HEK293 (cell line): Measurements from ENCODE around the gene NRL.

Source experiments
- CTCF ChIA-PET: fragments of 350-600 bp; formaldehyde crosslinking; extraction: SDS; loops from one replicate; lab custom pipeline; 2021; ENCODE audit warnings: antibody characterized with exemption; lab: Yijun Ruan, JAX
- POLR2A ChIA-PET: fragments of 300-600 bp; formaldehyde crosslinking; extraction: SDS; loops from one replicate; lab custom pipeline; 2020; ENCODE audit warnings: antibody characterized with exemption, inconsistent platforms; lab: Yijun Ruan, JAX
- H3K27ac ChIP-seq: fragments of 200-500 bp; sonication (Bioruptor generic); 2 replicates; pipeline ENCODE4 v1.5.1; 2014; ENCODE audit warnings: low read depth, low read length, control low read depth, inconsistent platforms; ENCODE audit errors: extremely low read depth
- H3K36me3 ChIP-seq, 2 experiments: fragments of 200-500 bp in 1 of 2; sonication (Bioruptor generic) in 1 of 2; 1 replicate in 1 of 2; 2 replicates in 1 of 2; pipeline ENCODE4 v1.5.1; 2014 to 2017; ENCODE audit warnings: inconsistent platforms in 2 of 2, low read length in 2 of 2; ENCODE audit not compliant: control insufficient read depth in 2 of 2, insufficient read depth in 1 of 2
- H3K4me1 ChIP-seq: fragments of 200-500 bp; sonication (Bioruptor generic); 2 replicates; pipeline ENCODE4 v1.5.1; 2014; ENCODE audit warnings: mild to moderate bottlenecking, low read length, inconsistent platforms; ENCODE audit not compliant: control insufficient read depth, insufficient read depth
- H3K4me3 ChIP-seq: 2 replicates; pipeline ENCODE4 v1.5.1; 2011; ENCODE audit warnings: low read depth, mild to moderate bottlenecking, control low read depth, low read length, moderate library complexity
- H3K9me3 ChIP-seq: fragments of 200-500 bp; sonication (Bioruptor generic); 2 replicates; pipeline ENCODE4 v1.5.1; 2014; ENCODE audit warnings: low read depth, low read length, inconsistent platforms; ENCODE audit not compliant: control insufficient read depth, insufficient read depth
- FEZF1 ChIP-seq: fragments of 450-650 bp; formaldehyde crosslinking; IDR thresholded peaks from 2 replicates; pipeline ENCODE4 v1.5.1; 2016; ENCODE audit warnings: missing biosample characterization, missing genetic modification characterization
- MYNN ChIP-seq: fragments of 450-650 bp; formaldehyde crosslinking; IDR thresholded peaks from 2 replicates; pipeline ENCODE4 v1.5.1; 2016; ENCODE audit warnings: missing biosample characterization, missing genetic modification characterization, borderline replicate concordance
- PRDM1 ChIP-seq: fragments of 450-650 bp; formaldehyde crosslinking; IDR thresholded peaks from 2 replicates; pipeline ENCODE4; 2016; ENCODE audit warnings: missing biosample characterization, missing genetic modification characterization
- SETDB1 ChIP-seq: IDR thresholded peaks from one replicate; pipeline ENCODE4 v1.6.1; 2017; ENCODE audit warnings: mild to moderate bottlenecking, low read length, moderate library complexity, mixed read lengths; ENCODE audit not compliant: insufficient read length
- ZBTB17 ChIP-seq: fragments of 450-650 bp; formaldehyde crosslinking; IDR thresholded peaks from 2 replicates; pipeline ENCODE4 v1.5.1; 2016; ENCODE audit warnings: missing biosample characterization, missing genetic modification characterization
- ZNF138 ChIP-seq: fragments of 450-650 bp; formaldehyde crosslinking; IDR thresholded peaks from 2 replicates; pipeline ENCODE4 v1.5.1; 2016; ENCODE audit warnings: missing biosample characterization, missing genetic modification characterization, borderline replicate concordance
- ZNF211 ChIP-seq: fragments of 450-650 bp; formaldehyde crosslinking; IDR thresholded peaks from 2 replicates; pipeline ENCODE4 v1.5.1; 2016; ENCODE audit warnings: low read depth, missing biosample characterization, missing genetic modification characterization
- ZNF274 ChIP-seq, 2 experiments: fragments of 200-500 bp in 1 of 2; fragments of 450-650 bp in 1 of 2; sonication (Bioruptor generic) in 1 of 2; formaldehyde crosslinking in 1 of 2; IDR thresholded peaks; 2 replicates each; pipeline versions ENCODE4 v1.5.1 to v1.6.1; 2014 to 2016; ENCODE audit warnings: borderline replicate concordance in 1 of 2, inconsistent platforms in 1 of 2, low read length in 1 of 2, missing biosample characterization in 1 of 2, missing genetic modification characterization in 1 of 2
- ZNF324 ChIP-seq: fragments of 450-650 bp; formaldehyde crosslinking; IDR thresholded peaks from 2 replicates; pipeline ENCODE4 v1.5.1; 2016; ENCODE audit warnings: missing biosample characterization, missing genetic modification characterization
- ZNF350 ChIP-seq: fragments of 450-650 bp; formaldehyde crosslinking; IDR thresholded peaks from 2 replicates; pipeline ENCODE4 v1.5.0; 2017; ENCODE audit warnings: missing biosample characterization, mild to moderate bottlenecking, missing genetic modification characterization
- ZNF548 ChIP-seq: fragments of 450-650 bp; formaldehyde crosslinking; IDR thresholded peaks from 2 replicates; pipeline ENCODE4 v1.5.1; 2016; ENCODE audit warnings: missing biosample characterization, missing genetic modification characterization
- ZNF624 ChIP-seq: fragments of 450-650 bp; formaldehyde crosslinking; IDR thresholded peaks from 2 replicates; pipeline ENCODE4 v1.5.1; 2017; ENCODE audit warnings: missing biosample characterization, missing genetic modification characterization
- ZNF626 ChIP-seq: fragments of 450-650 bp; sonication (Bioruptor Pico); formaldehyde crosslinking; IDR thresholded peaks from 2 replicates; pipeline ENCODE4 v1.5.1; 2018; ENCODE audit warnings: missing biosample characterization, missing genetic modification characterization, inconsistent platforms
- ZNF629 ChIP-seq: fragments of 450-650 bp; formaldehyde crosslinking; IDR thresholded peaks from 2 replicates; pipeline ENCODE4 v1.5.1; 2017; ENCODE audit warnings: missing biosample characterization, missing genetic modification characterization
- ZNF654 ChIP-seq: fragments of 450-650 bp; formaldehyde crosslinking; IDR thresholded peaks from 2 replicates; pipeline ENCODE4 v1.5.1; 2016; ENCODE audit warnings: low read depth, missing biosample characterization, missing genetic modification characterization
- ZNF660 ChIP-seq: fragments of 450-650 bp; IDR thresholded peaks from 2 replicates; pipeline ENCODE4 v1.5.1; 2018; ENCODE audit warnings: missing biosample characterization, mild to moderate bottlenecking, missing genetic modification characterization
- ZNF701 ChIP-seq: fragments of 450-650 bp; formaldehyde crosslinking; IDR thresholded peaks from 2 replicates; pipeline ENCODE4 v1.5.1; 2016; ENCODE audit warnings: missing biosample characterization, missing genetic modification characterization
- ZNF747 ChIP-seq: fragments of 450-650 bp; formaldehyde crosslinking; IDR thresholded peaks from 2 replicates; pipeline ENCODE4 v1.5.1; 2016; ENCODE audit warnings: missing biosample characterization, missing genetic modification characterization
- ZNF777 ChIP-seq: fragments of 450-650 bp; formaldehyde crosslinking; IDR thresholded peaks from 2 replicates; pipeline ENCODE4 v1.5.1; 2017; ENCODE audit warnings: missing biosample characterization, missing genetic modification characterization, borderline replicate concordance
- ZSCAN30 ChIP-seq: fragments of 450-650 bp; IDR thresholded peaks from 2 replicates; pipeline ENCODE4 v1.5.1; 2018; ENCODE audit warnings: missing biosample characterization, mild to moderate bottlenecking, missing genetic modification characterization, moderate library complexity
- TF ChIP-seq, protein P1 (sequence below): fragments of 450-650 bp; formaldehyde crosslinking; IDR thresholded peaks from 2 replicates; pipeline ENCODE4 v1.5.0; 2017; ENCODE audit warnings: missing biosample characterization, missing genetic modification characterization, borderline replicate concordance
- TF ChIP-seq, protein P2 (sequence below): fragments of 450-650 bp; formaldehyde crosslinking; IDR thresholded peaks from 2 replicates; pipeline ENCODE4 v1.5.1; 2016; ENCODE audit warnings: missing biosample characterization, missing genetic modification characterization, borderline replicate concordance
- TF ChIP-seq, protein P3 (sequence below): fragments of 450-650 bp; formaldehyde crosslinking; conservative IDR thresholded peaks from 2 replicates; pipeline ENCODE4 v1.5.1; 2016; ENCODE audit warnings: low read depth, missing biosample characterization, missing genetic modification characterization

NRL gene

DNA sequence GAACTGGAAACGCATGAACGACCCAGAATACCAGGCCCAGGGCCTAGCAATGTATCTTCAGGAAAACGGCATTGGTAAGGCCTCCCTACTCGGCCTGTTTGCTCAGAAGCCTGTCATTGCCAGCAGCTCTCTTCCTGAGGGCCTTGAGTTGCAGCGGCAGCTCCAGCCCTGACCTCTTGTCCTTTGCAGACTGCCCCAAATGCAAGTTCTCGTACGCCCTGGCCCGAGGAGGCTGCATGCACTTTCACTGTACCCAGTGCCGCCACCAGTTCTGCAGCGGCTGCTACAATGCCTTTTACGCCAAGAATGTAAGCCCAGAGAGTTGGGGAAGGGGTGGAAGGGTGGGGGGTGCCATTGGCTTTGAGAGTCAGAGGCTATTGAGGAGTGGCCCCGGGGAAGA lies 42.6 kb upstream of the NRL start (continued):
- TF ChIP-seq SETDB1, result no peak
- TF ChIP-seq ZNF654 (tag by site-specific recombination), result no peak
- TF ChIP-seq ZSCAN30, result no peak
- TF ChIP-seq, all 188 proteins: peak for 0

DNA sequence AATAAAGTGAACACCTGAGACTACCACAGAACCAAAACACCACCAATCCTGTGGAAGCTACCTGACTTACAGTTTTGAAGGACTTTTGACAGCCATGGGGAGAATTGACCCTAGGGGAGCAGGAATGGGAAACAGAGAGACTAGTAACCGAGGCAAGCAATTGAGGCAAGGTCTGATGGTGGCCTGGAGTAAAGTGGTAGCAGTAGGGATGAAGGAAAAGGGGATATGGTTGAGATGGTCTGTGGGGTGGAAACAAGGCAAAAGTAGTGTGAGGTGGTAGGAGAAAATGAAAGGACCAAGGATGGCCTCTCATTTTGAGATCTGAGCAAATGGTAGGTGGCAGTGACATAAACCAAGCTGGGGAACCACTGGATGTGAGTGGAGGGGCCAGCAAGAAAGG lies 42.1 kb upstream of the NRL start:
- Histone ChIP-seq H3K4me1 (peaks cover 5% of the 10 kb centered on the region), H3K4me3 (no peak overlapping the region), H3K27ac (no peak overlapping the region), H3K9me3 (no peaks in the 10 kb centered on the region), H3K36me3 (peaks cover 50 to 70% of the 10 kb centered on the region in 2 experiments)
- ChIA-PET POLR2A (interaction anchor here (1.7 to 2.9 kb wide), 2 partner anchors 11 to 43 kb away, joined by 4 to 8 read pairs; partner anchors contain the start of genes DCAF11, NRL and PSME2), CTCF (no interaction called here)
- TF ChIP-seq ZBTB17 (no peak), ZNF211 (tag by site-specific recombination) (no peak), ZNF624 (tag by site-specific recombination) (no peak), ZNF660 (tag by site-specific recombination) (no peak), ZNF747 (tag by site-specific recombination) (no peak), ZNF626 (tag by site-specific recombination) (no peak), ZNF324 (tag by site-specific recombination) (no peak), MYNN (tag by site-specific recombination) (no peak)
- TF ChIP-seq, protein P1, sequence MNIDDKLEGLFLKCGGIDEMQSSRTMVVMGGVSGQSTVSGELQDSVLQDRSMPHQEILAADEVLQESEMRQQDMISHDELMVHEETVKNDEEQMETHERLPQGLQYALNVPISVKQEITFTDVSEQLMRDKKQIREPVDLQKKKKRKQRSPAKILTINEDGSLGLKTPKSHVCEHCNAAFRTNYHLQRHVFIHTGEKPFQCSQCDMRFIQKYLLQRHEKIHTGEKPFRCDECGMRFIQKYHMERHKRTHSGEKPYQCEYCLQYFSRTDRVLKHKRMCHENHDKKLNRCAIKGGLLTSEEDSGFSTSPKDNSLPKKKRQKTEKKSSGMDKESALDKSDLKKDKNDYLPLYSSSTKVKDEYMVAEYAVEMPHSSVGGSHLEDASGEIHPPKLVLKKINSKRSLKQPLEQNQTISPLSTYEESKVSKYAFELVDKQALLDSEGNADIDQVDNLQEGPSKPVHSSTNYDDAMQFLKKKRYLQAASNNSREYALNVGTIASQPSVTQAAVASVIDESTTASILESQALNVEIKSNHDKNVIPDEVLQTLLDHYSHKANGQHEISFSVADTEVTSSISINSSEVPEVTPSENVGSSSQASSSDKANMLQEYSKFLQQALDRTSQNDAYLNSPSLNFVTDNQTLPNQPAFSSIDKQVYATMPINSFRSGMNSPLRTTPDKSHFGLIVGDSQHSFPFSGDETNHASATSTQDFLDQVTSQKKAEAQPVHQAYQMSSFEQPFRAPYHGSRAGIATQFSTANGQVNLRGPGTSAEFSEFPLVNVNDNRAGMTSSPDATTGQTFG, result no peak

DNA sequence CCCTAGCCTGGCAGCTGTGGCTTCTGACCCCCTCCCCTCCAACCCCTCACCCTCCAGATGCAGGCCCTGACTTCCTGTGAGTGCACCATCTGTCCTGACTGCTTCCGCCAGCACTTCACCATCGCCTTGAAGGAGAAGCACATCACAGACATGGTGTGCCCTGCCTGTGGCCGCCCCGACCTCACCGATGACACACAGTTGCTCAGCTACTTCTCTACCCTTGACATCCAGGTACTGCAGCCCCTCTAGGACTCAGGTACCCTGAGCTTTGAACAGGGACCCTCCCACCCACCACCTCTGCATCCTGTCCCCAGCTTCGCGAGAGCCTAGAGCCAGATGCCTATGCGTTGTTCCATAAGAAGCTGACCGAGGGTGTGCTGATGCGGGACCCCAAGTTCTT lies 40.4 kb upstream of the NRL start:
- Histone ChIP-seq H3K27ac (no peak overlapping the region), H3K9me3 (no peaks in the 10 kb centered on the region), H3K36me3 (peaks cover 50 to 80% of the 10 kb centered on the region in 2 experiments), H3K4me1 (no peaks in the 10 kb centered on the region), H3K4me3 (no peak overlapping the region)
- TF ChIP-seq ZNF274 (IDR thresholded peaks at IDR 0.05; ENCODE audit: low read length) (no peak), ZNF274 (tag by site-specific recombination; IDR thresholded peaks at IDR 0.05; ENCODE audit: borderline replicate concordance) (no peak), ZNF350 (no peak), FEZF1 (tag by site-specific recombination) (no peak), ZNF701 (tag by site-specific recombination) (no peak), ZNF629 (tag by site-specific recombination) (no peak), ZNF138 (tag by site-specific recombination) (no peak), PRDM1 (tag by site-specific recombination) (no peak), ZNF548 (no peak), ZNF777 (tag by site-specific recombination) (no peak)
- TF ChIP-seq, protein P2, sequence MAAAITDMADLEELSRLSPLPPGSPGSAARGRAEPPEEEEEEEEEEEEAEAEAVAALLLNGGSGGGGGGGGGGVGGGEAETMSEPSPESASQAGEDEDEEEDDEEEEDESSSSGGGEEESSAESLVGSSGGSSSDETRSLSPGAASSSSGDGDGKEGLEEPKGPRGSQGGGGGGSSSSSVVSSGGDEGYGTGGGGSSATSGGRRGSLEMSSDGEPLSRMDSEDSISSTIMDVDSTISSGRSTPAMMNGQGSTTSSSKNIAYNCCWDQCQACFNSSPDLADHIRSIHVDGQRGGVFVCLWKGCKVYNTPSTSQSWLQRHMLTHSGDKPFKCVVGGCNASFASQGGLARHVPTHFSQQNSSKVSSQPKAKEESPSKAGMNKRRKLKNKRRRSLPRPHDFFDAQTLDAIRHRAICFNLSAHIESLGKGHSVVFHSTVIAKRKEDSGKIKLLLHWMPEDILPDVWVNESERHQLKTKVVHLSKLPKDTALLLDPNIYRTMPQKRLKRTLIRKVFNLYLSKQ (tag by site-specific recombination), result no peak
- TF ChIP-seq, protein P3, sequence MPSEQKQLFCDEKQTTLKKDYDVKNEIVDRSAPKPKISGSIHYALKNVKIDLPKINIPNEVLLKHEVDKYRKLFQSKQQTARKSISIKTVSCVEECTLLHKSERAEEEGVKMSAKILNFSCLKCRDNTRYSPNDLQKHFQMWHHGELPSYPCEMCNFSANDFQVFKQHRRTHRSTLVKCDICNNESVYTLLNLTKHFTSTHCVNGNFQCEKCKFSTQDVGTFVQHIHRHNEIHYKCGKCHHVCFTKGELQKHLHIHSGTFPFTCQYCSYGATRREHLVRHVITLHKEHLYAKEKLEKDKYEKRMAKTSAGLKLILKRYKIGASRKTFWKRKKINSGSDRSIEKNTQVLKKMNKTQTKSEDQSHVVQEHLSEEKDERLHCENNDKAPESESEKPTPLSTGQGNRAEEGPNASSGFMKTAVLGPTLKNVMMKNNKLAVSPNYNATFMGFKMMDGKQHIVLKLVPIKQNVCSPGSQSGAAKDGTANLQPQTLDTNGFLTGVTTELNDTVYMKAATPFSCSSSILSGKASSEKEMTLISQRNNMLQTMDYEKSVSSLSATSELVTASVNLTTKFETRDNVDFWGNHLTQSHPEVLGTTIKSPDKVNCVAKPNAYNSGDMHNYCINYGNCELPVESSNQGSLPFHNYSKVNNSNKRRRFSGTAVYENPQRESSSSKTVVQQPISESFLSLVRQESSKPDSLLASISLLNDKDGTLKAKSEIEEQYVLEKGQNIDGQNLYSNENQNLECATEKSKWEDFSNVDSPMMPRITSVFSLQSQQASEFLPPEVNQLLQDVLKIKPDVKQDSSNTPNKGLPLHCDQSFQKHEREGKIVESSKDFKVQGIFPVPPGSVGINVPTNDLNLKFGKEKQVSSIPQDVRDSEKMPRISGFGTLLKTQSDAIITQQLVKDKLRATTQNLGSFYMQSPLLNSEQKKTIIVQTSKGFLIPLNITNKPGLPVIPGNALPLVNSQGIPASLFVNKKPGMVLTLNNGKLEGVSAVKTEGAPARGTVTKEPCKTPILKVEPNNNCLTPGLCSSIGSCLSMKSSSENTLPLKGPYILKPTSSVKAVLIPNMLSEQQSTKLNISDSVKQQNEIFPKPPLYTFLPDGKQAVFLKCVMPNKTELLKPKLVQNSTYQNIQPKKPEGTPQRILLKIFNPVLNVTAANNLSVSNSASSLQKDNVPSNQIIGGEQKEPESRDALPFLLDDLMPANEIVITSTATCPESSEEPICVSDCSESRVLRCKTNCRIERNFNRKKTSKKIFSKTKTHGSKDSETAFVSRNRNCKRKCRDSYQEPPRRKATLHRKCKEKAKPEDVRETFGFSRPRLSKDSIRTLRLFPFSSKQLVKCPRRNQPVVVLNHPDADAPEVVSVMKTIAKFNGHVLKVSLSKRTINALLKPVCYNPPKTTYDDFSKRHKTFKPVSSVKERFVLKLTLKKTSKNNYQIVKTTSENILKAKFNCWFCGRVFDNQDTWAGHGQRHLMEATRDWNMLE (tag by site-specific recombination), result no peak
- CTCF ChIA-PET, result interaction anchor here (1.7 kb wide), 1 partner anchor 97 kb away, joined by 9 read pairs; no protein-coding TSS in a partner anchor
- POLR2A ChIA-PET, result interaction anchor here (1.2 to 2.9 kb wide), 4 partner anchors 9 to 40 kb away, joined by 3 to 8 read pairs (median 5); partner anchors contain the start of genes EMC9, PSME2 and TM9SF1
